Mesendoderm (in vitro differentiated cells): ENCODE data around the gene SCFD2.

ENCODE experiments used
- DNase-seq: peaks from one replicate; pipeline ENCODE4 v3.0.0; 2013
- H2AK5ac ChIP-seq: 2 replicates; pipeline ENCODE4 v1.6.1; 2013; ENCODE audit warnings: low read length, inconsistent platforms
- H2BK120ac ChIP-seq: 2 replicates; pipeline ENCODE4 v1.6.1; 2013; ENCODE audit warnings: low read depth, mild to moderate bottlenecking, low read length, moderate library complexity, mixed read lengths
- H2BK15ac ChIP-seq: replicated peaks from 2 replicates; pipeline ENCODE4 v1.6.1; 2013; ENCODE audit warnings: low read depth, mild to moderate bottlenecking, moderate library complexity
- H2BK5ac ChIP-seq: 2 replicates; pipeline ENCODE4 v1.6.1; 2013; ENCODE audit warnings: low read length, inconsistent platforms
- H3K18ac ChIP-seq: 2 replicates; pipeline ENCODE4 v1.6.1; 2013; ENCODE audit warnings: mild to moderate bottlenecking, low read length, mixed read lengths
- H3K23ac ChIP-seq: one replicate; pipeline ENCODE4 v1.6.1; 2013; ENCODE audit warnings: low read length
- H3K27ac ChIP-seq: 2 replicates; pipeline ENCODE4 v1.5.1; 2013; ENCODE audit warnings: low read depth, mild to moderate bottlenecking, inconsistent platforms, low read length, moderate library complexity
- H3K27me3 ChIP-seq: 2 replicates; pipeline ENCODE4 v1.6.1; 2013; ENCODE audit warnings: low read length, control low read depth, mild to moderate bottlenecking, inconsistent platforms; ENCODE audit not compliant: insufficient read depth, poor library complexity
- H3K36me3 ChIP-seq: 2 replicates; pipeline ENCODE4 v1.6.1; 2013; ENCODE audit warnings: low read length, inconsistent platforms; ENCODE audit not compliant: control insufficient read depth, insufficient read depth
- H3K4ac ChIP-seq: one replicate; pipeline ENCODE4 v1.6.1; 2013; ENCODE audit warnings: low read depth, mild to moderate bottlenecking, low read length, moderate library complexity
- H3K4me1 ChIP-seq: 2 replicates; pipeline ENCODE4 v1.6.1; 2013; ENCODE audit warnings: low read depth, low read length, inconsistent platforms; ENCODE audit not compliant: control insufficient read depth
- H3K4me2 ChIP-seq: 2 replicates; pipeline ENCODE4 v1.6.1; 2013; ENCODE audit warnings: low read length
- H3K4me3 ChIP-seq: 2 replicates; pipeline ENCODE4 v1.5.1; 2013; ENCODE audit warnings: mild to moderate bottlenecking, low read length
- H3K56ac ChIP-seq: one replicate; pipeline ENCODE4 v1.6.1; 2013; ENCODE audit warnings: low read length
- H3K79me1 ChIP-seq: 2 replicates; pipeline ENCODE4 v1.6.1; 2013; ENCODE audit warnings: low read length, inconsistent platforms
- H3K79me2 ChIP-seq: 2 replicates; pipeline ENCODE4 v1.6.1; 2013; ENCODE audit warnings: mild to moderate bottlenecking, low read length; ENCODE audit not compliant: control insufficient read depth, insufficient read depth
- H3K9ac ChIP-seq: 2 replicates; pipeline ENCODE4 v1.6.1; 2013; ENCODE audit warnings: low read length, inconsistent platforms
- H4K5ac ChIP-seq: one replicate; pipeline ENCODE4 v1.6.1; 2013; ENCODE audit warnings: low read length
- H4K8ac ChIP-seq: one replicate; pipeline ENCODE4 v1.6.1; 2013; ENCODE audit warnings: low read depth, mild to moderate bottlenecking, control low read depth, low read length, moderate library complexity
- WGBS: extraction: QIAGEN DNeasy Blood & Tissue Kit; methylation state at CpG from one replicate; pipeline ENCODE4 v1.1.7; 2013; ENCODE audit warnings: low lambda C conversion rate, missing lambda C conversion rate; ENCODE audit not compliant: insufficient coverage; ENCODE audit errors: extremely low coverage; 5-methylcytosine and 5-hydroxymethylcytosine counted together

The SCFD2 gene

GRCh38 chr4:53162969-53163368, 202.9 kb downstream of the SCFD2 start:
- H2BK120ac ChIP-seq: no peak overlapping the region
- no peaks in the 10 kb centered on the region for H3K79me2 ChIP-seq
- H4K5ac ChIP-seq: no peak overlapping the region
- H3K18ac ChIP-seq: no peak overlapping the region
- no peak overlapping the region for H2BK15ac ChIP-seq
- no peaks in the 10 kb centered on the region for H3K36me3 ChIP-seq
- H2BK5ac ChIP-seq: no peak overlapping the region
- no peak overlapping the region for H3K27ac ChIP-seq
- H4K8ac ChIP-seq: no peak overlapping the region
- no peaks in the 10 kb centered on the region for H3K79me1 ChIP-seq
- no peaks in the 10 kb centered on the region for H3K4me1 ChIP-seq
- DNase-seq: no peak
- H3K56ac ChIP-seq: no peak overlapping the region
- H2AK5ac ChIP-seq: no peak overlapping the region
- H3K4ac ChIP-seq: no peak overlapping the region
- no peak overlapping the region for H3K9ac ChIP-seq
- H3K27me3 ChIP-seq: peaks cover 1% of the 10 kb centered on the region
- H3K4me2 ChIP-seq: no peak overlapping the region
- H3K4me3 ChIP-seq: no peak overlapping the region
- H3K23ac ChIP-seq: no peak overlapping the region
- no CpG with 5 or more reads among the region's 2 CpGs for WGBS

- H3K4me3 ChIP-seq: no peak overlapping the region
- H3K79me1 ChIP-seq: no peaks in the 10 kb centered on the region
- no peak overlapping the region for H2AK5ac ChIP-seq
- H3K4me1 ChIP-seq: no peaks in the 10 kb centered on the region
- no peak overlapping the region for H3K4ac ChIP-seq
- H3K27me3 ChIP-seq: peaks cover 1% of the 10 kb centered on the region
- H4K8ac ChIP-seq: no peak overlapping the region
- no peak for DNase-seq
- WGBS: no CpG with 5 or more reads among the region's 1 CpG
- no peaks in the 10 kb centered on the region for H3K79me2 ChIP-seq
- H3K4me2 ChIP-seq: no peak overlapping the region
- H3K56ac ChIP-seq: no peak overlapping the region
- no peak overlapping the region for H3K18ac ChIP-seq
- H3K36me3 ChIP-seq: no peaks in the 10 kb centered on the region
- no peak overlapping the region for H2BK15ac ChIP-seq
- H3K9ac ChIP-seq: no peak overlapping the region
- no peak overlapping the region for H4K5ac ChIP-seq
- H3K23ac ChIP-seq: no peak overlapping the region
- no peak overlapping the region for H2BK5ac ChIP-seq
- no peak overlapping the region for H2BK120ac ChIP-seq
- no peak overlapping the region for H3K27ac ChIP-seq
These were observed 204.0 kb downstream of the SCFD2 start for GRCh38 chr4:53161787-53162433.

GRCh38 chr4:53161051-53161786, 204.6 kb downstream of the SCFD2 start:
- no peaks in the 10 kb centered on the region for H3K36me3 ChIP-seq
- no peak overlapping the region for H2BK15ac ChIP-seq
- no peak overlapping the region for H3K56ac ChIP-seq
- H3K79me1 ChIP-seq: no peaks in the 10 kb centered on the region
- H3K4me2 ChIP-seq: no peak overlapping the region
- H3K9ac ChIP-seq: no peak overlapping the region
- no peak overlapping the region for H3K27ac ChIP-seq
- H3K18ac ChIP-seq: no peak overlapping the region
- no peak overlapping the region for H4K8ac ChIP-seq
- no peaks in the 10 kb centered on the region for H3K79me2 ChIP-seq
- H2BK120ac ChIP-seq: no peak overlapping the region
- WGBS: no CpG with 5 or more reads among the region's 5 CpGs
- no peak overlapping the region for H2AK5ac ChIP-seq
- H3K4me3 ChIP-seq: no peak overlapping the region
- peaks cover 1% of the 10 kb centered on the region for H3K27me3 ChIP-seq
- no peak for DNase-seq
- H2BK5ac ChIP-seq: no peak overlapping the region
- H3K4me1 ChIP-seq: no peaks in the 10 kb centered on the region
- no peak overlapping the region for H3K4ac ChIP-seq
- H3K23ac ChIP-seq: no peak overlapping the region
- no peak overlapping the region for H4K5ac ChIP-seq

- H3K4me2 ChIP-seq: no peak overlapping the region
- peaks cover 1% of the 10 kb centered on the region for H3K27me3 ChIP-seq
- no peak overlapping the region for H2BK15ac ChIP-seq
- no peaks in the 10 kb centered on the region for H3K79me1 ChIP-seq
- no peaks in the 10 kb centered on the region for H3K36me3 ChIP-seq
- no peak overlapping the region for H4K8ac ChIP-seq
- no peaks in the 10 kb centered on the region for H3K4me1 ChIP-seq
- no peak overlapping the region for H3K23ac ChIP-seq
- no peak overlapping the region for H3K18ac ChIP-seq
- no peak overlapping the region for H2BK120ac ChIP-seq
- no peak overlapping the region for H2BK5ac ChIP-seq
- H4K5ac ChIP-seq: no peak overlapping the region
- H2AK5ac ChIP-seq: no peak overlapping the region
- no peak for DNase-seq
- WGBS: no CpG with 5 or more reads among the region's 3 CpGs
- no peaks in the 10 kb centered on the region for H3K79me2 ChIP-seq
- H3K9ac ChIP-seq: no peak overlapping the region
- no peak overlapping the region for H3K27ac ChIP-seq
- H3K4me3 ChIP-seq: no peak overlapping the region
- no peak overlapping the region for H3K4ac ChIP-seq
- no peak overlapping the region for H3K56ac ChIP-seq
These were observed 209.0 kb downstream of the SCFD2 start for GRCh38 chr4:53156896-53157295.

- Histone ChIP-seq H2BK5ac (no peak overlapping the region), H4K5ac (no peak overlapping the region), H3K23ac (no peak overlapping the region), H3K27me3 (no peaks in the 10 kb centered on the region), H2BK15ac (no peak overlapping the region), H3K79me1 (no peaks in the 10 kb centered on the region), H3K4ac (no peak overlapping the region), H3K4me1 (no peaks in the 10 kb centered on the region), H3K4me3 (no peak overlapping the region), H3K27ac (no peak overlapping the region), H3K9ac (no peak overlapping the region), H3K4me2 (no peak overlapping the region), H4K8ac (no peak overlapping the region), H2AK5ac (no peak overlapping the region), H3K36me3 (no peaks in the 10 kb centered on the region), H2BK120ac (no peak overlapping the region), H3K18ac (no peak overlapping the region), H3K56ac (no peak overlapping the region), H3K79me2 (no peaks in the 10 kb centered on the region)
- DNase-seq: no peak
- no CpG with 5 or more reads among the region's 2 CpGs for WGBS
These were observed 213.4 kb downstream of the SCFD2 start for GRCh38 chr4:53152467-53152866.

- Histone ChIP-seq H3K27me3 (no peaks in the 10 kb centered on the region), H2BK5ac (no peak overlapping the region), H3K4me2 (no peak overlapping the region), H3K36me3 (no peaks in the 10 kb centered on the region), H3K18ac (no peak overlapping the region), H3K27ac (no peak overlapping the region), H2BK15ac (no peak overlapping the region), H3K4me1 (no peaks in the 10 kb centered on the region), H3K9ac (no peak overlapping the region), H3K4me3 (no peak overlapping the region), H4K5ac (no peak overlapping the region), H3K79me2 (no peaks in the 10 kb centered on the region), H3K4ac (no peak overlapping the region), H2BK120ac (no peak overlapping the region), H3K79me1 (no peaks in the 10 kb centered on the region), H3K56ac (no peak overlapping the region), H4K8ac (no peak overlapping the region), H3K23ac (no peak overlapping the region), H2AK5ac (no peak overlapping the region)
- WGBS: no CpG with 5 or more reads among the region's 3 CpGs
- no peak for DNase-seq
These were observed 214.4 kb downstream of the SCFD2 start for GRCh38 chr4:53151489-53151788.
